HG02798 (cell line): ENCODE results near the gene IQSEC1.
A peak's percentile ranks its signal among the peaks of the same experiment; 100 is the strongest.

Source experiments
- ATAC-seq: cut with Tn5 transposase; IDR thresholded peaks from one replicate; pipeline ENCODE4 v1.9.1; 2021; ENCODE audit warnings: mild to moderate bottlenecking; ENCODE audit not compliant: unreplicated experiment, poor library complexity

The IQSEC1 gene

GRCh38 chr3:13019243-13020095, 53.8 kb downstream of the IQSEC1 start:
- ATAC-seq = no peak

- ATAC-seq = no peak
These were observed 54.5 kb downstream of the IQSEC1 start for GRCh38 chr3:13018561-13019242.

DNA sequence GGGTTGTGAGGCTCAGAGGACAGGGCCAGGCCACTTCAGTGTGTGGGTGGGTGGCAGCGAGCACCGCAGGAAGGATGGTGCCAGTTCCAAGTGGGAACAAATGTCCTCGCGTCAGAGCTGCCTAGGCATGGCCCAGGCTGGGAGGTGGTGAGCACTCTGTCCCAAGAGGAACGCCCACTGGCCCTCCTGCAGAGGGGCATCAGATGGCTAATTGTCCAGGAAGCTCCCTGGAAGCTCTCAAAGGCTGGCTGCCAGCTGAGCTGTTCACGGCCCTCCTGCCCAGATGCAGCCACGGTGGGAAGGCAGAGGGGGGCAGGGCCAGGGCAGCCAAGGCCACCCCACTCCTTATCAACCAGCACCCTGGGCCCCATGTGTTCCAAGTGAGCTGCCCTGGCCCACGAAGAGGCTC, 55.2 kb downstream of the IQSEC1 start:
- no peak for ATAC-seq

GRCh38 chr3:13017361-13018042, 55.7 kb downstream of the IQSEC1 start:
- no peak for ATAC-seq

DNA sequence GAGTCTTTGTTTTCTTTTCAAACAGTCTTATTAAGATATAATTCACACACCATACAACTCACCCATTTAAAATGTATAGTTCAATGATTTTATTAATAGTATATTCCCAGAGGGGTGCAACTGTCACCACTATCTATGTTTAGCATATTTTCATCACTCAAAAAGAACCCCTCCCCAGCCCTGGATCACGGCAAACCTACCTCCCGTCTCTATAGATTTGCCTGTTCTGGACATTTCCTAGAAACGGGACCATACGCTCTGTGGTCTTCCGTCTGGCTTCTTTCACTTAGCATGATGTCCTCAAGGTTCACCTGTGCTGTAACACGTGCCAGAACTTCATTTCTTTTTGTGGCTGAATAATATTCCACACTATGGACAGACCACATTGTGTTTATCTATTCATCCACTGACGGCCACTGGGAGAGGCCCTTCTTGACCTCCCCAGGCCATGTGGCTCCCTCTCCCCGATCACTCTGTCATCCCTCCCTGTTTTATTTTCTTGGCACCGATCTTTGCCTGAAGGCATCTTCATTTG, 56.4 kb downstream of the IQSEC1 start:
- no peak for ATAC-seq

DNA sequence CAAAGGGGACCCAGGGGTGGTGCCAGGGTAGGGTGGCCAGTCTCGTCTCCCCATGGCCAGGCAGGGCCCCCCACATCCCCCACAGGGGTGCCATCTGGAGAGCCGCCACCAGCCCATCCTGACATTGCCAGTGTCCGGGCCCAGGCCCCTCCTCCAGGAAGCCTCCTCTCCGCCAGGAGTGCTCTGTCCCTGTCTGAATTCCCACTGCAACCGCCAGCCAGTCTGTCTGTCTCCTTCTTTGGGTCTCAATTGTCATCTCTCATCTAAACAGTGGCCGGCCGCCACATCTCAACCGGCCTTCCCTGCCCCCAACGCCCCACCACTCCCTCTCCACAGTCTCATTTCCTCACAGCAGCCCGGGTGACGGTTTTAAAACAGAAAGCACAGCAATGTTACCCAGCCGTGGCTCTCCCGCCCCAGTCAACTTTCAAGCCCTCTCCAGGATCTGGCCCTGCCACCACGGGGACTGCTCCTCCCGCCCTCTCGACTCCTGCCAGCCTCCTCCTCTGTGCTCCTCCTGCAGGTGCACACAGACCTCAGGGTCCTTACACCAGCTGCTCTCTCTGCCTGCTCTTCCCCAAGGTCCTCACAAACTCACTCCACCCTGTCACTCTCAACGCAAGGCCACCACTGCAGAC, 57.0 kb downstream of the IQSEC1 start:
- ATAC-seq = peak; percentile 34

GRCh38 chr3:13015286-13016082, 57.7 kb downstream of the IQSEC1 start:
- peak; percentile 19 for ATAC-seq

DNA sequence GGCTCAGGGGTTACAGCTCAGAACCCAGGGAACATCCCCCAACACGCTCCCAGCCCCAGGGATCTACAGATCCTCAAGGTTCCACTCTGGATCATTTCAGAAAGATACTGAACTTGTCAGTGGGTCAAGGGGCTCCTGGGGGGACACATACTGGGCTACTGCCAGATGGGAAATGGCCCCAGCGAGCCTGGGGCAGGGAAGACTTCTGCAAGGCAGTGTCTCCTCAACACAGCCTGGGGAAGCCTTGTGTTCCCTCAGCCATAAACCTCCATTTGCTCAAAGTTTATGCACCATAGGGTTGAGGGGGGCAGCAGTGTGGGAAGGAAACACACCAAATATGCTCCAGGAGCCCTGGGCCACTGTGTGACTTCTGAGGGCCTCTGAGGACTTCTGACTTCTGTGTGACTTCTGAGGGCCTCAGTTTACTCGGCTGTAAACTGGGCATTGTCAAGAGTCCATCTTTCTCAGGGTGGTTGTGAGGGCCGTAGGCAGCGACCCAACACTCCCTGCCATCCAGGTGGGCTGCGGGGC, 58.4 kb downstream of the IQSEC1 start:
- ATAC-seq = no peak

GRCh38 chr3:13013994-13014754, 59.1 kb downstream of the IQSEC1 start:
- no peak for ATAC-seq

- no peak for ATAC-seq
These were observed 59.7 kb downstream of the IQSEC1 start for GRCh38 chr3:13013566-13013965.

- ATAC-seq = no peak
These were observed 60.1 kb downstream of the IQSEC1 start for GRCh38 chr3:13013151-13013561.

DNA sequence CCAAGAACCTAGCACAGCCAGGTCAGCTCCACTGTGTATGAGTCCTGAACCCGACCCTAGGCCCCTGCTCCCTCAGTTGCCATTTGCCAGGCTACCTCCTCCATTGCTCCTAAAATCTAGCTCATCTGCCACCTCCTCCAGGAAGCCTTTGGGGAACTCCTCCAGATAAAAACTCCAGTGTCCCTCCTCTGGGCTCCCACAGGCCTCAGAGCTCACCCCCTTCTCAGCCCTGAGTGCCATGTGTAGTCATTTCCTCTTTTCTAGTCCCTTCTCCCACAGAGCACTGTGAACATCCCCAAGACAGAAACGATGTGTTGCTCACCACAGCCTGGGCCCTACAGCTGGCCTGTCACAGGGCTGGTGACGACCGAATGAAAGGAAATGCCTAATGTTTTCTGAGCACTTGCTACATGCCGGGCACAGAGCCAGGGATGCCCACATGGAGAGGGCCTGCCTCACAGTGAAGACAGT, 61.0 kb downstream of the IQSEC1 start:
- ATAC-seq = peak; percentile 31

DNA sequence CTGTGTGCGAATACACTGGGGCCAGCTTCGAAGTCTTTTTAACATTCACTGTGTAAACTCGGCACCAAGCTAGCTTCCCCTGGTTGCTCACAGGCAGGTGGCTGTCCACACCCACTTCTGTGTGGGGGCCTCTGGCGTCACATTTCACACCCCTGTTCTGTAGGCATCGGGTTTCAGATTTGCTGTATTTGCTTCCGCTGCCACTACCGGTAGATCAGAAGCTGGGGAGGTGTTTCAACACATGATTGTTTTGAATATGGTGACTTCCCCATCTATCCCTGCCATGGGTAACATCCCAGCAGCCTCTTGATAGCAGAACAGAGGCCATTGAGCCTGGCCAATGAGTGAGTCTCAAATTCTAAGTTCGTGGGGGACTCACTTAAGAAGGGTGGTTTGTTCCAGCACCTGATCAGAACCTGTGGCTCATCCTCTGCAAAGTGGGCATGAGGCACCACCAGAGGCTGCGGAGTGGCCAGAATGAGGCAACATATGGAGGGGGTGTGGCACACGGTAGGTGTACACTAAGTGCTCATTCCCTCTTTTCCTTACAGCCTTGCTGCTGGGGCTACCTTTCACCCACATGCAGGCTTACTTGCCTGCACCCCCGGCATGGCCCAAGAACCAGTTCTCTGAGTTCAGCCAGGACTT, 61.5 kb downstream of the IQSEC1 start:
- peak; percentile 65 for ATAC-seq

DNA sequence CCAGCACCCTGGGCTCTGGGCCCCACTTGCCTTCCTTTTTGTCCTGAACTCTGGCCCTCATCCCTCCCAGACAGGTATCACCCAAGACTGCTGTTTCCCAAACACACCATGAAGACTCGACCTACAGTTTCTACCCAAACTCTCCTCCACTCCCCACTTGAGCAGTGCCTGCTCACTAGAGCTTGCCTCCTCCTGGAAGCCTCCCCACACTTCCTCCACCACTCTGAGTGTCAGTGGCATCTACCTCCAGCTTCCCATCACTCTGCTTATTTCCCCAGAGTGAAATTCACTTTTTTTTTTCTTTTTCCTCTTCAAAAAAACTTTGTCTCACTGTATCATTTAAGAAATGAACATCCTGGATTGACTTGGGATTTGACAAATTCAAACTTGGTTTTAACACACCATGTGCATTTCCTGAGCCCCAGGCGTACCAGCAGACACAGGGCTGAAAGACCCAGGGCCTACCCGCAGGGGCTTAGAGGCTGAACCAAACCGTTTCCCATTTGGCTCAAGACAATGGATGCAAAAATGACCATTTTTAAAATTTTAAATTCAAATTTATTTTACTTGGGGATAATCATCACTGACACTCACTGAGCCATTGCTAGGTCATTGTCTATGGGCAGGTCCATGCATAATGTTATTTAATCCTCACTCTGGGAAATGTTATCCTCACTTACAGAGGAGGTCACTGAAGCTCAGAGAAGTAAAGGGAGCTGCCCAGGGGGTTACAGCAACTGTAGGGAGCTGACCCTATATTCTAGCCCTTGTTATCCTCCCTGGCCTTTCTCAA, 62.3 kb downstream of the IQSEC1 start:
- ATAC-seq = no peak

DNA sequence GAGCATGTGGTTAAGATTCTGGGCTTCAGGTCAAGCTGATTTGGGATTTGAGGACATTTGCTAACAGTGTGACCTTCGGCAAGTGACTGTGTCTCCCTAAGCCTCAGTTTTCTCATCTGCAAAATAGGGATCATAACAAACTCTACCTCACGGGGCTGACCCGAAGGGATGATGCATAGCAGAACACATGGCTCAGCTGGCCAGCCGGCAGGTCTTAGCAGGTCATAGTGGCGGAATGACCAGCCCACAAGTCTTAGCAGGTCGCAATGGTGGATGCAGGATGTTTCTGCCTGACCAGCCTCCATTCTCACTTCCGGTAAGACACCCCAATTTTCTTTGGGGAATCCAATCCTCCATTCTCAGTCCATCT, 63.3 kb downstream of the IQSEC1 start:
- no peak for ATAC-seq

GRCh38 chr3:13009132-13009945, 63.9 kb downstream of the IQSEC1 start:
- ATAC-seq = peak; percentile 27
